Vagina (tissue), 2 donors: ENCODE results near the gene MGST2. TPM values are rescaled to one million over a fixed set of nuclear protein-coding genes. Genes with fewer than 3 reads are reported as not detected.

ENCODE experiments used
- DNase-seq, 2 donors: peaks; one replicate each; pipeline ENCODE4 v3.0.0-alpha.2; 2017; ENCODE audit errors: extremely low spot score in 2 of 2
- H3K27ac ChIP-seq: fragments of 200-600 bp; sonication (generic); one replicate; pipeline ENCODE4 v1.5.1; 2019
- H3K27me3 ChIP-seq: fragments of 200-600 bp; sonication (generic); one replicate; pipeline ENCODE4 v1.5.1; 2019
- H3K36me3 ChIP-seq, 2 donors: fragments of 200-600 bp; sonication (generic); one replicate each; pipeline ENCODE4 v1.5.1; 2017 to 2019
- H3K4me1 ChIP-seq: fragments of 200-600 bp; sonication (generic); one replicate; pipeline ENCODE4 v1.5.1; 2019
- H3K4me3 ChIP-seq, 2 donors: fragments of 200-600 bp; sonication (generic); 1 replicate in 1 of 2; 2 replicates in 1 of 2; pipeline ENCODE4 v1.5.1; 2016 to 2019
- H3K9me3 ChIP-seq: fragments of 200-600 bp; sonication (generic); one replicate; pipeline ENCODE4 v1.5.1; 2019
- CTCF ChIP-seq, 3 experiments: fragments of 450-650 bp in 2 of 3; fragments of 200-600 bp in 1 of 3; sonication (generic) in 1 of 3; IDR thresholded peaks; one replicate each; pipeline ENCODE4 v1.5.1; 2017 to 2019; ENCODE audit warnings: antibody characterized with exemption in 3 of 3, mild to moderate bottlenecking in 2 of 3, moderate library complexity in 2 of 3
- POLR2A ChIP-seq, 2 donors: fragments of 450-650 bp; IDR thresholded peaks; one replicate each; pipeline ENCODE4 v1.6.1; 2017; ENCODE audit warnings: antibody characterized with exemption in 2 of 2, mild to moderate bottlenecking in 2 of 2, moderate library complexity in 2 of 2
- POLR2AphosphoS5 ChIP-seq, 2 donors: sonication (generic); formaldehyde crosslinking; IDR thresholded peaks; one replicate each; pipeline ENCODE4 v1.9.0; 2017; ENCODE audit warnings: antibody characterized with exemption in 2 of 2, mild to moderate bottlenecking in 2 of 2, low read depth in 1 of 2; ENCODE audit not compliant: insufficient read depth in 1 of 2
- intact Hi-C: fragments of 100-400 bp; cut with DNase I; formaldehyde crosslinking; loops from one replicate; pipeline ENCODE4 v1.15.1; 2023
- total RNA-seq: library from RNA; depleted of rRNA; stranded (reverse); fragments of >200 nt; gene quantifications from one replicate; pipeline ENCODE4 v1.2.3, GENCODE V29; 2016

Gene MGST2
- total RNA-seq, 1 donor from 2014 or later: 78.3 TPM

GRCh38 chr4:139738846-139739613 is 73.4 kb downstream of the MGST2 start:
- no peaks in the 10 kb centered on the region for H3K9me3 ChIP-seq
- peaks cover 44% of the 10 kb centered on the region for H3K4me1 ChIP-seq
- TF ChIP-seq POLR2A (IDR thresholded peaks at IDR 0.05) (no peak), CTCF (IDR thresholded peaks at IDR 0.05) (no peak), POLR2AphosphoS5 (IDR thresholded peaks at IDR 0.05; ENCODE audit: insufficient read depth in 1 of 2, low read depth in 1 of 2) (no peak)
- DNase-seq: peak in 1 of 2 donors; percentile 9
- no peak overlapping the region for H3K27ac ChIP-seq
- intact Hi-C loops: loop anchor here (5.0 kb wide), 1 partner anchor 413 kb away; the partner anchor contains the start of gene MAML3
- H3K4me3 ChIP-seq: no peak overlapping the region
- H3K27me3 ChIP-seq: no peaks in the 10 kb centered on the region
- no peaks in the 10 kb centered on the region for H3K36me3 ChIP-seq

- TF ChIP-seq POLR2AphosphoS5 (IDR thresholded peaks at IDR 0.05; ENCODE audit: insufficient read depth in 1 of 2, low read depth in 1 of 2) (no peak), CTCF (IDR thresholded peaks at IDR 0.05) (no peak), POLR2A (IDR thresholded peaks at IDR 0.05) (no peak)
- no peaks in the 10 kb centered on the region for H3K36me3 ChIP-seq
- peak in 1 of 2 donors; percentile 91 for DNase-seq
- H3K9me3 ChIP-seq: no peaks in the 10 kb centered on the region
- H3K4me3 ChIP-seq: no peak overlapping the region
- H3K27ac ChIP-seq: peak overlapping the region; percentile 87
- intact Hi-C loops: no loop called here
- peaks cover 35% of the 10 kb centered on the region for H3K4me1 ChIP-seq
- no peaks in the 10 kb centered on the region for H3K27me3 ChIP-seq
Observed at GRCh38 chr4:139740121-139740520, 74.5 kb downstream of the MGST2 start.

GRCh38 chr4:139740531-139741041 is 75.0 kb downstream of the MGST2 start:
- DNase-seq: peak; percentile 94
- intact Hi-C loops: no loop called here
- TF ChIP-seq POLR2AphosphoS5 (IDR thresholded peaks at IDR 0.05; ENCODE audit: insufficient read depth in 1 of 2, low read depth in 1 of 2) (peak; percentile 71 to 97), POLR2A (IDR thresholded peaks at IDR 0.05) (no peak), CTCF (IDR thresholded peaks at IDR 0.05) (peak in 1 of 3 experiments; percentile 39)
- Histone ChIP-seq H3K27ac (peak overlapping the region; percentile 87), H3K4me3 (no peak overlapping the region), H3K4me1 (peaks cover 31% of the 10 kb centered on the region), H3K27me3 (no peaks in the 10 kb centered on the region), H3K36me3 (no peaks in the 10 kb centered on the region), H3K9me3 (no peaks in the 10 kb centered on the region)

- peaks cover 22% of the 10 kb centered on the region for H3K4me1 ChIP-seq
- no peaks in the 10 kb centered on the region for H3K9me3 ChIP-seq
- no peak overlapping the region for H3K27ac ChIP-seq
- intact Hi-C loops: no loop called here
- no peaks in the 10 kb centered on the region for H3K36me3 ChIP-seq
- H3K4me3 ChIP-seq: no peak overlapping the region
- DNase-seq: no peak
- TF ChIP-seq POLR2AphosphoS5 (IDR thresholded peaks at IDR 0.05; ENCODE audit: insufficient read depth in 1 of 2, low read depth in 1 of 2) (no peak), POLR2A (IDR thresholded peaks at IDR 0.05) (no peak), CTCF (IDR thresholded peaks at IDR 0.05) (no peak)
- H3K27me3 ChIP-seq: no peaks in the 10 kb centered on the region
Observed at GRCh38 chr4:139743027-139743426, 77.4 kb downstream of the MGST2 start.

GRCh38 chr4:139744232-139744631 is 78.6 kb downstream of the MGST2 start:
- no peak overlapping the region for H3K27ac ChIP-seq
- H3K4me3 ChIP-seq: no peak overlapping the region
- H3K4me1 ChIP-seq: peaks cover 22% of the 10 kb centered on the region
- H3K9me3 ChIP-seq: no peaks in the 10 kb centered on the region
- intact Hi-C loops: no loop called here
- no peak for DNase-seq
- H3K27me3 ChIP-seq: no peaks in the 10 kb centered on the region
- H3K36me3 ChIP-seq: no peaks in the 10 kb centered on the region
- no peak for TF ChIP-seq POLR2AphosphoS5 (IDR thresholded peaks at IDR 0.05; ENCODE audit: insufficient read depth in 1 of 2, low read depth in 1 of 2)
- TF ChIP-seq POLR2A (IDR thresholded peaks at IDR 0.05): no peak
- TF ChIP-seq CTCF (IDR thresholded peaks at IDR 0.05): no peak
